SHP77 (cell line): ENCODE data around the gene TANGO6.
A peak's percentile ranks its signal among the peaks of the same experiment; 100 is the strongest.

Source experiments
- DNase-seq, 2 experiments: peaks; one replicate each; lab custom pipeline; 2025; lab: John Stamatoyannopoulos, UW

TANGO6 gene

DNA sequence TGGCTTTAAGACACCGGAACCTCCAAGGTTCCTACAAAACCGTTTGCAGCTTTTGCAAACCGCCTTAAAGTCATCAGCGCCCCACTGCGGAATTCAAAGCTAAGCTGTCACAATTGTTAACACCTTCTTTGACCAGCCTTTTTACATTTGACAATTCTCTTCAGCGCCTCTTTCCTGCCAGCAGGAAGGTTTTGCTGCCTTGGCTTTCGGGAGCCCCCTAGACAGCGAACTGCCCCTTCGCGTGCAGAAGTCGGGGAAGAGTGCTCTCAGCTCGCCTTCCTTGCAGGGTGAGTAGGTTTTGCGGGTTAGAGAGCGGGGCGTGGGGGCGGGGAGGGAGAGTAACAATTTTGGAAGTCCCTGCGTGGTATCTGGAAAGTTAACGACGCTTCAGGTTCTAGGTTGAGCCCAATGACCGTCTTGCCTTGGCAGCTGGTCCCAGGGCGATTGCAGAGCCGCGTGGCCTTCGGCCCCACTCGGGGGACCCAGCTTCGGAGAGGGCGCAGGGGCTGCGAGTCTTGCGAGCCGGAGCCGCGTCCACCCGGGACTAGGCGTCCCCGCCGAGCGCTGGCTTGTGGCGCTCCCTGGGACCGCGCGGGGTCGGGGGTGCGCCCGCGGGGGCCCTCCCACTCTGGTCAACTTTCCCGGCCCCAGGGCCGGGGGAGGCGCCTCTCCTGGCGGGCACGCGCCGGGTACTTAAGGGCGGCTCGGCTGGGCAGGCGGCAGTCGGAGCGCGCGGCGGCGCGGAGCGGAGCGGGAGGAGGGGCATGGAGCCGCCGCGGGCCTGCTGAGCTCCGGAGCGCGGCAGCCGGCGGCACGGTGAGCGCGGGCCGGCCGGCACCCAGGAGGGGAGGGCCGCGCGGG is 262.4 kb downstream of the TANGO6 start, which contains the start of gene HAS3:
HAS3 (plus strand) TSS at position 153 of the 861 bp plus-strand sequence. CDS start 3,743 bp downstream, outside the sequence.
- peak in 1 of 2 experiments; percentile 35 for DNase-seq

DNA sequence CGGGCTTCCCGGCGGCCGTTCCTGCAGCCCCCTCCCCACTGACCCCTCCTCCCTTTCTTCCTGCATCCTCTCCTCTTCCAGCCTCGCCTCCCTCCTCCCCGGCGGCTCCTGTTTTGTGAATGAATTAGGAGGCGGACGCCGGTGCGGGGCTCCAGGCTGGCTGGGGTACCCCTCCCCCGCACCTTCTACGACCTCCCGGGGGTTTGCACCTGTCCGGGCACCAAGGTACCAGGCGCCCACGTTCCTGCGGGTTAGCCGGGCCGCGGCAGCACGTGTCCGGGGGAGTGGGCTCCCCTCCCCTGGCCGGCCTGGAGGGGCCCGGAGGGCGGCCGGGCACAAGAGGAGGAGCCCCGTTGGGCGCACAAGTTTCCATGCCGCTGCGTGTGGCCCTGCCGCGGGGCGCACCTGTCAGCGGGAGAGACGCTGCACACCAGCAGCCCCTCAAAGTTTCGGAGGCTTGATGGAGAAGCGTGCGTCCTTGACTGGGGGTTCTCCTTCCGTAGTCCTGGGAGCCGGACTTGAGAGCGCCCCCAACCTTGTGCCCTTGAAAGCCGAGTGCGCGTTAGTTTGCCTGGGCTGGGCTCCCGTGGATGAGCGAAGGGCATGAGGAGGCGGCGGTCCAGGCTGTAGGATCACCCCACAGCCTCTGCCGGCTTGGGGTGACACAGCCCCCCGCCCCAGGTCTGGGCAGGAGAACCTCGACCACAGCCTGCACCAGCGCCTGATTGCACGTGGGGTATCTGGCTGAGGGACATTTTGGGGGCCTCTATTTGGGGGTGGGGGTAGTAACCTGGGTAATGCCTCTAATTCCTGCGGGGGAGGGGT is 263.4 kb downstream of the TANGO6 start:
- no peak for DNase-seq

GRCh38 chr16:69107316-69107962 is 264.1 kb downstream of the TANGO6 start:
- no peak for DNase-seq

DNA sequence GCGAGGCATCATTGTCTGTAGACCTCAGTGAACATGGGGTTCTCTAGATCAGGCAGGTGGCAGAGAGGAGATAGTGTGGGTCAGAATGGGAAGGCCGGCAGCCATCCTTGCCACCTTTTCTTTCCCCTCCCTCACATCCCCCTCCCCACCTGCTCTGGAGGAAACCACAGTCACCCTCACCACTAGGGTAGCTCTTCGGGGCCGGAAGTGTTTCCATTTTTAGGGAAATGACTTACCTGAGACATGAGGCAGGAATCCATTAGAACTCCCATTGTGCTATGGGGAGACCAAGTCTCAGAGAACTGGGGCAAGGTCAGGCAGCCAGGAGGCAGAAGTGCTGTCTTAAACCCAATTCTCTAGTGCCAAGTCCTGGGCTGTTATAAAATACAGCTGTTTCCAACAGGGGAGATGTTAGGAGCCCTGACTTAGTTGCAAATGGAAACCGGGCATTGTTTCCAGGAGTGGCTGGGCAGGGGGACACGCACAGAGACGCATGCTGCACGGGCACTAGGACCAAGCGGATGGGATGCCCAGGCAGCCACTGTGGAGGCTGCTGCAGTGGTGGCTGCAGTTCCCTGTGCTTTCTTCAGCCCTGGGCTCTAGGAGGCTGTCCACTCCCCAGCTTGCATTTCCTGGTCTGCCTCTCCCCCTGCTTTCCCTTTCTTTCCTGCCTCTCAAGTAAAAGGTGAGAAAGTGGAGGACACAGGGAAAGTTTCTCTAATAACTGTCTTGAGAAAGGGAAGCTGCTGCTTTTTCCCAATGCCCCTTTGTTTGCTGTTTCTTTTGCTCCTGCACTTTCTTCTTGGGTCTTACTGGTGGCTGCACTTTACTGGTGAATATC is 265.0 kb downstream of the TANGO6 start:
- DNase-seq = no peak

GRCh38 chr16:69108905-69109252 is 265.5 kb downstream of the TANGO6 start:
- DNase-seq = no peak

GRCh38 chr16:69109486-69110270 is 266.3 kb downstream of the TANGO6 start:
- DNase-seq = no peak

DNA sequence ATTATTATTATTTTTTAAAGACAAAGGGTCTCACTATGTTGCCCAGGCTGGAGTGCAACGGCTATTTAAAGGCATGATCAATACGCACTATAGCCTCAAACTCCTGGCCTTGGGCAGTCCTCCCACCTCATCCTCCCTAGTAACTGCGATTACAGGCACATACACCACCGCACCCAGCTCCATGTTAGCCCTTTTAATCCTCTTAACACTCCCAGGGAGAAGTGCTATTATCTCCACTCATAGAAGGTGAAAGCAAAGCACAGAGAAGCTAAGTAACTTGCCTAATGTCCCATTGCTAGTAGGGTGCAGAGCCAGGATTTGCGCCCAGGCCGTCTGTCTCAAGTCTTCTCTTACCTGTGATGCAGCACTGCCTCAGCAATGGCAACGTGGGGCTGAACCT is 267.1 kb downstream of the TANGO6 start:
- no peak for DNase-seq

- no peak for DNase-seq
These were observed 268.0 kb downstream of the TANGO6 start for GRCh38 chr16:69111216-69111875.

- DNase-seq = no peak
These were observed 268.5 kb downstream of the TANGO6 start for GRCh38 chr16:69111876-69112230.

DNA sequence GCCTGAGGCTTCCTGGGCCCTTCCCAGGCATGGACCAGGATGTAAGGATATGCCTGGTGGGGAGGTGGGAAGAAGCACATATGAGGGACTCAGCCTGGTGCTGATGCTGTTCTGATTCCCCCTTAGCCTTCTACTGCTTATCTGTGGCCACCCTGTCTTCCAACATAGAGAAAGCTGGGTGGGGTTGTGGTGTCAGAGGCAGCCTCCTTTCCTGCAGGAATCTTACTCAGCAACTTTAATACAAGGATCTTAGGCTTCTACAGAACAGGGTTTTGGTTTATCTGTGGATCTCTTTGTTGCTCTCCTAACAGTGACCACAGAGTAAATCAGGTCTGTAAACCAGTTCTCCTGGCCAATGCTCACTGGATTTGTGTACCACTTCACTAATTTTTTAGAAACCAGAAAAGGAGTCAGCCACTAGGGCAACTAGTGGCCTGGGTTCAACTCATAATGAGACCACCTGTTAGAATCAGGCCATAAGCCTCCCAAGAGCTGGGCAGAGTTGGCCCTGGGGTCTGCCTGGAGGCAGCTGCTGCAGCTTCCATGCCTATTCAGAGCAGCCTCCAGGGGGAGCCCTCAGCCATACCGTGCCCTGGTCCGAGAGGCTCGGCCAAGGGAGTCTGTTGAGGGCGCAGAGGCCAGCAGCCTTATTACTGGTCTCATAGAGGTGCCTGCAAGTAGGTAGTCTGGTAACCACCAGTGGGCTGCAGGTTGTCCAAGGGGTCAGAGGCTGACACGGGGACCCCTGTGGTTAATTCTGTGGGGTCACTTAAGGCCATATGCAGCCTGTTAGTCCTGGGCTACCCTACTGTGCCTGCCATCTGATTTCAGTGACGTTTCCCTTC is 269.2 kb downstream of the TANGO6 start:
- DNase-seq = peak; percentile 51 to 71

GRCh38 chr16:69113216-69113615 is 269.9 kb downstream of the TANGO6 start:
- DNase-seq = no peak

GRCh38 chr16:69114346-69114975 is 271.1 kb downstream of the TANGO6 start:
- no peak for DNase-seq

- no peak for DNase-seq
These were observed 271.6 kb downstream of the TANGO6 start for GRCh38 chr16:69114976-69115355.

- no peak for DNase-seq
These were observed 272.0 kb downstream of the TANGO6 start for GRCh38 chr16:69115361-69115760.

DNA sequence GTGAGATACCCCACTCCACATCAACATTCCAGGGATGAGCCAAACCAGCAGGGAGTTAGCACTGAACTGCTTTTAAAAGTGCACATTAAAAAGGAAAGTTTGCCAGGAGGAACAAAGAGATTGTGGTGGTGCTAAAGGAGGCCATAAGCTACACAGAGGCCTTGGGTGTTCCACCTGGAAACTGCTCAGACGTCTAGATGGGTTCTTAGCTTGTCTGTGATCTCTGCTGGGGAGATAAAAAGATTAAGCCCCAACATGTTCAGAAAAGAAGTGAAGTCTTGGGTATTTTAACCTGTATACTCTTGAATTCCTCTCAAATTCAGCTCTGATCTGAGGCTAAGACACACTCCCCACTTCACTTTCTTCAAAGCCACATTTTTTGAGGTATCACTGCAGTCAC is 272.5 kb downstream of the TANGO6 start:
- DNase-seq = no peak

- DNase-seq = no peak
These were observed 273.0 kb downstream of the TANGO6 start for GRCh38 chr16:69116256-69116875.

GRCh38 chr16:69116906-69117305 is 273.6 kb downstream of the TANGO6 start:
- no peak for DNase-seq

DNA sequence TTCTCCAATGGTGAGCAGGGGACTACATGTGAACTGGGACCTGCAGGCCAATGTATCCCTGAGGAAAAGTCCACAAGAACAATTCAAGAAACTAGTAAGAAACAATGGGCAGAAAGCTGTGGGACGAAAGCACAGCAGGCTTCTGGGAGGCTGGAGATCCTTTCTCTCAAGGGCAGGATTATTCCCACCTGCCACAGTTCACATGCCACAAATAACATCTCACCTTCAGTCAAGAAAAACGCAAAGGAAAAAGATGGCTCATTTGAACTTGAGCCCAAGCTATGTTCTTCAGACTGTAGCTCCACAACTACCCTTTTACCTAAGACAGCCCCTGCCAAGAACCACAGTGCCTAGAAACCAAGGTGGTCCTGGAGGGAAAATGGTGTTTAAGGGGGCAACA is 275.1 kb downstream of the TANGO6 start:
- DNase-seq = no peak
